Body of pancreas (tissue), 4 donors: ENCODE results near the gene QRICH1.

Source experiments
- POLR2A ChIP-seq, 3 donors: fragments of 450-650 bp; IDR thresholded peaks; one replicate each; pipeline ENCODE4 v1.6.1; 2016; ENCODE audit warnings: antibody characterized with exemption in 3 of 3, mild to moderate bottlenecking in 2 of 3
- TF ChIP-seq, protein P1 (sequence below), 7 experiments: fragments of 450-650 bp in 4 of 7; fragments of 200-600 bp in 3 of 7; sonication (generic) in 3 of 7; IDR thresholded peaks; one replicate each; pipeline ENCODE4 v1.5.1; 2016 to 2019; ENCODE audit warnings: antibody characterized with exemption in 7 of 7

DNA sequence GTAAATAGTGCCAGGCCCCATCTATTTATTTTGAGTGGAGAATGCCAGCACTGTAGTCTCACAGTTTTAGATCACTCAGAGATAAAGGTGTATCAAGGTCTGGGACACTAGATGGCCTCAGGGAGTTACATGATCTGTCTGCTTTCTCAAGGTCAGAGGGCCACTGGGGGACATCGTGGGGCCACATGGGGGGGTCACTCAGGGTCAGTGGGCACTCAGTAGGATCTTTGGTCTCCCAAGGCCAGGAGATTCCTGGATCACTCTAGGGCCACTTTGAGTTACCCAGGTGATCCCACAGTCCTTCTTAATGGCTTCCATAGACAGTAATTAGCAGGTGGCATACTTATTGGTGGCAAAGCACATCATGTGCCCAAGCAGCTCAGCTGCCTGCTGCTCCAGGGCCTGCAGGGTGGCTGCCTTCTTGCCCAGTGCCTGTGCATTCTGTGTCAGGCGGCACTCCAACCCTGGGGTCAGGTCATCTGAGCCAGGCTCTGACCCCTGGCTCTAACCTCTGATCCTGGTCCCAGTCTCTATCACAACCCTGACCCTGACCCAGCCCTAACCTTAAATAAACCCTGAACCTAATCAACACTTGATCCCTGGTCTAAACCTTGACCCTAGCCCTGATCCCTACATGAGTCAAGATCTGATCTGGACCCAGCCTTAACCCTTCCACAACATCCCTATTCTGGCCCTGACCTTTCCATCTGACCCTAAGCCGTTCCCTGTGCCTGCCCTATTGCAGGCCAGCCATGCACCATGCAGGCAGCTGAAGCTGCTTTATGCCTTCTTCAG, 40.8 kb upstream of the QRICH1 start:
- TF ChIP-seq, protein P1, sequence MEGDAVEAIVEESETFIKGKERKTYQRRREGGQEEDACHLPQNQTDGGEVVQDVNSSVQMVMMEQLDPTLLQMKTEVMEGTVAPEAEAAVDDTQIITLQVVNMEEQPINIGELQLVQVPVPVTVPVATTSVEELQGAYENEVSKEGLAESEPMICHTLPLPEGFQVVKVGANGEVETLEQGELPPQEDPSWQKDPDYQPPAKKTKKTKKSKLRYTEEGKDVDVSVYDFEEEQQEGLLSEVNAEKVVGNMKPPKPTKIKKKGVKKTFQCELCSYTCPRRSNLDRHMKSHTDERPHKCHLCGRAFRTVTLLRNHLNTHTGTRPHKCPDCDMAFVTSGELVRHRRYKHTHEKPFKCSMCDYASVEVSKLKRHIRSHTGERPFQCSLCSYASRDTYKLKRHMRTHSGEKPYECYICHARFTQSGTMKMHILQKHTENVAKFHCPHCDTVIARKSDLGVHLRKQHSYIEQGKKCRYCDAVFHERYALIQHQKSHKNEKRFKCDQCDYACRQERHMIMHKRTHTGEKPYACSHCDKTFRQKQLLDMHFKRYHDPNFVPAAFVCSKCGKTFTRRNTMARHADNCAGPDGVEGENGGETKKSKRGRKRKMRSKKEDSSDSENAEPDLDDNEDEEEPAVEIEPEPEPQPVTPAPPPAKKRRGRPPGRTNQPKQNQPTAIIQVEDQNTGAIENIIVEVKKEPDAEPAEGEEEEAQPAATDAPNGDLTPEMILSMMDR (IDR thresholded peaks at IDR 0.05) = no peak
- no peak for TF ChIP-seq POLR2A (IDR thresholded peaks at IDR 0.05)
